ENCODE results near the gene FAM184B.
A peak's percentile ranks its signal among the peaks of the same experiment; 100 is the strongest.

The FAM184B gene

GRCh38 chr4:17812125-17812524 lies 30.7 kb upstream of the FAM184B start:
- DNase-seq (ENCODE audit: low read depth): no peak
- peak overlapping the region; percentile 73 for H3K4me3 ChIP-seq (ENCODE audit: low read depth, low read length)
- TF ChIP-seq, protein P1, sequence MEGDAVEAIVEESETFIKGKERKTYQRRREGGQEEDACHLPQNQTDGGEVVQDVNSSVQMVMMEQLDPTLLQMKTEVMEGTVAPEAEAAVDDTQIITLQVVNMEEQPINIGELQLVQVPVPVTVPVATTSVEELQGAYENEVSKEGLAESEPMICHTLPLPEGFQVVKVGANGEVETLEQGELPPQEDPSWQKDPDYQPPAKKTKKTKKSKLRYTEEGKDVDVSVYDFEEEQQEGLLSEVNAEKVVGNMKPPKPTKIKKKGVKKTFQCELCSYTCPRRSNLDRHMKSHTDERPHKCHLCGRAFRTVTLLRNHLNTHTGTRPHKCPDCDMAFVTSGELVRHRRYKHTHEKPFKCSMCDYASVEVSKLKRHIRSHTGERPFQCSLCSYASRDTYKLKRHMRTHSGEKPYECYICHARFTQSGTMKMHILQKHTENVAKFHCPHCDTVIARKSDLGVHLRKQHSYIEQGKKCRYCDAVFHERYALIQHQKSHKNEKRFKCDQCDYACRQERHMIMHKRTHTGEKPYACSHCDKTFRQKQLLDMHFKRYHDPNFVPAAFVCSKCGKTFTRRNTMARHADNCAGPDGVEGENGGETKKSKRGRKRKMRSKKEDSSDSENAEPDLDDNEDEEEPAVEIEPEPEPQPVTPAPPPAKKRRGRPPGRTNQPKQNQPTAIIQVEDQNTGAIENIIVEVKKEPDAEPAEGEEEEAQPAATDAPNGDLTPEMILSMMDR (IDR thresholded peaks at IDR 0.05; ENCODE audit: insufficient read depth, low read depth, low read length, missing control alignments): no peak

- peak overlapping the region; percentile 73 for H3K4me3 ChIP-seq (ENCODE audit: low read depth, low read length)
- TF ChIP-seq, protein P1 (IDR thresholded peaks at IDR 0.05; ENCODE audit: insufficient read depth, low read depth, low read length, missing control alignments): no peak
- peak; percentile 55 for DNase-seq (ENCODE audit: low read depth)
Measured at GRCh38 chr4:17811078-17811603, 29.7 kb upstream of the FAM184B start.

GRCh38 chr4:17810260-17811077 lies 29.0 kb upstream of the FAM184B start, which contains the start of the genes DCAF16 and NCAPG:
TSS of gene DCAF16 (minus strand) at chr4:17810757. CDS start at chr4:17804141, 6,616 bp downstream.
TSS of gene NCAPG (plus strand) at chr4:17810979. CDS start at chr4:17811078, 99 bp downstream.
- TF ChIP-seq, protein P1 (IDR thresholded peaks at IDR 0.05; ENCODE audit: insufficient read depth, low read depth, low read length, missing control alignments): no peak
- H3K4me3 ChIP-seq (ENCODE audit: low read depth, low read length): peak within 1 kb of the TSS; percentile 73
- peak; percentile 100 for DNase-seq (ENCODE audit: low read depth)

- DNase-seq (ENCODE audit: low read depth): no peak
- peak overlapping the region; percentile 72 for H3K4me3 ChIP-seq (ENCODE audit: low read depth, low read length)
- TF ChIP-seq, protein P1 (IDR thresholded peaks at IDR 0.05; ENCODE audit: insufficient read depth, low read depth, low read length, missing control alignments): no peak
Measured at GRCh38 chr4:17809667-17810066, 28.2 kb upstream of the FAM184B start.

DNA sequence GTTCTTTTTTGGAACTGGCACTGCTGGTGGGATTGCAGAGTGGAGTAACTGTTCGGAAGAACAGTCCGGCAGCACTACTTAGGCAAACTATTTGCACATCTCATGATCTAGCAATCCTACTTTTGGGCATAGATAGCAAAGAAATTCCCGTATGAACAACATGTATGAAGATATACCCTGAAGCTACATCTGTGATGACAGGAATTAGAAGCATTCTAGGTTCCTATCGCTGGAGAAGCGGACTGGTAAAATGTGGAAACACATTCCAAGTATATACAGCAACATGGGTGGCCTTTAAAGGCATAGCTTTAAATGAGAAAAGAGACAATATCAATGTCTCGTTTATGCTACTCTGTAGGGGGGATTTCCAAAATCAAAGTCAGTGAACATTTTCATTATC lies 26.0 kb upstream of the FAM184B start:
- DNase-seq (ENCODE audit: low read depth): no peak
- TF ChIP-seq, protein P1 (IDR thresholded peaks at IDR 0.05; ENCODE audit: insufficient read depth, low read depth, low read length, missing control alignments): no peak
- peak overlapping the region; percentile 72 for H3K4me3 ChIP-seq (ENCODE audit: low read depth, low read length)

DNA sequence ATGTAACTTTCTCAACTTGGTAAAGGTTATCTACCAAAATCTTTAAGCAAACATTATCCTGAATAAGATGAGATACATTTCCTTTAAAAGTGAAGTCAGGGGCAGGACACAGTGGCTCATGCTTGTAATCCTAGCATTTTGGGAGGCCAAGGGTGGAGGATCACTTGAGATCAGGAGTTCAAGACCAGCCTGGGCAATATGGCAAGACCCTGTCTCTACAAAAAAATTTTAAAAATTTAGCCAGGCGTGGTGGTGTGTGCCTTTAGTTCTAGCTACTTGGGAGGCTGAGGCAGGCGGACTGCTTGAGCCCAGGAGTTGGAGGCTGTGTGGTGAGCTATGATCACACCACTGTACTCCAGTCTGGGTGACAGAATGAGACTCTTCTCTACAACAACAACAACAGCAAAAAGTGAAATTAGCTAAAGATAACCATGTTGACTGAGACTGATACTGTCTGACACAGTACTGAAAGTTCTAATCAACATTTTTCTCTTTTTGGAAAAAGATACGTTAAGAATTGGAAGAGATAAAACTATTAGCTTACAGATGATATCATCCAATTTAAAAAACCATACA lies 24.2 kb upstream of the FAM184B start:
- H3K4me3 ChIP-seq (ENCODE audit: low read depth, low read length): no peak overlapping the region
- TF ChIP-seq, protein P1 (IDR thresholded peaks at IDR 0.05; ENCODE audit: insufficient read depth, low read depth, low read length, missing control alignments): no peak
- peak; percentile 40 for DNase-seq (ENCODE audit: low read depth)
